Stimulated activated CD4-positive, alpha-beta T cell treated with anti-CD3 and anti-CD28 coated beads, TNF-alpha, amount 100 ng/mL, for 4 hours (primary cell): ENCODE results near the gene PCDH1.

ENCODE experiments used
- DNase-seq, 3 experiments: peaks; one replicate each; pipeline ENCODE4 v3.0.0-alpha.2; 2020; ENCODE audit warnings: low read depth in 3 of 3

Gene PCDH1

DNA sequence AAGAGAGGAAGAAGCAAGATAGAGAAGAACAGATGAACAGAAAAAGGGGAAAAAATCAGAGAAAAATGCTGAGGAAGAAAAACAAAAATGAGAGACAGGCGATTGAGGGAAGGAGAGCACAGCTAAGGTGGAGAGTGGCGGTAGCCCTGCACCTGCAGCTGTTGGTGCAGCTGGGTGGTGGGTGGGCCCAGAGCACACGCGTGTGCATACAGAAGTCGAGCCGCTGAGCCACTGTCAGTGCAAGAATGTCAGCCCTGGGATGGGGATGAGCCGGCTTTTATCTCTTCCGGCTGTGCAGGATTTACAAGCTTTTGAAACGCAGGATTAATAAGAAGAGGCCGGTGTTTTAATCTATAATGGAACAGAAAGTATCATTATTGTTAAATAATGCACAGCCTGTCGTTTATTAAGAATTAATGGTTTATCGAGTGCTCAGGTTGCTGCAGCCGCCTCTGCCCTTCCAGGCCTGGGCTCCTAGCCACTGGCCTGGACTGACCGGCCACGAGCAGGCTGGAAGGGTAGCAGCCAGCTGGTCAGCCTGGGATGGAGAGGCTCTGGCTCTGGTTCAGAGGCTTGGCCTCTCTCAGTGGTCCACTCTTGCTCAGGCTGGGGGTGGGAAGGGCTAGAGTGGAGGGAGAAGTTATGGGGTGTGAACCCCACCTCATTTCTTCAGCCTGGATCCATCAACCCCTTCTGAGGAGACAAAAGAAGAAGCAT lies 68.7 kb downstream of the PCDH1 start:
- DNase-seq, result no peak

GRCh38 chr5:141808857-141809256 lies 69.4 kb downstream of the PCDH1 start:
- DNase-seq, result no peak

GRCh38 chr5:141807732-141808131 lies 70.5 kb downstream of the PCDH1 start:
- no peak for DNase-seq

GRCh38 chr5:141807329-141807728 lies 70.9 kb downstream of the PCDH1 start:
- no peak for DNase-seq

DNA sequence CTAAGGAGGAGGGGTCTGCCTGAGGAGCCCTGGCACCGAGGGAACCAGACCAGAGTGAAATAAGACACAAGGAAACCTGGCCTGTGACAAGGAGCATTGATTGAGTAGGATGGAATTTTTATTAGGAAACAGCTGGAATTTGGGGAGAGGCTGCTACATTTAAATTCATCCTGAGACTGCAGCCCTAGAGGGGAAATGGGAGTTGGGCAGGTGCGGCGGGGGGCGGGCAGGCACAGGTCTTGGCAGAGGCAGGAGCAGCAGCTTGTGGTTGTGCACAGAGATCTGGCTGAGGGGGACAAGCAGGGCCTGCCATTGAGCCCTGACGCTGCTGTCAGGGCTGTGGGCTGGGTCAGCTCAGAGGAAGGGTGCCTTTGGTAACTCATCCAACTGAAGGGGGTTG lies 71.6 kb downstream of the PCDH1 start:
- DNase-seq, result no peak

- no peak for DNase-seq
Measured at GRCh38 chr5:141805874-141806595, 72.2 kb downstream of the PCDH1 start.

DNA sequence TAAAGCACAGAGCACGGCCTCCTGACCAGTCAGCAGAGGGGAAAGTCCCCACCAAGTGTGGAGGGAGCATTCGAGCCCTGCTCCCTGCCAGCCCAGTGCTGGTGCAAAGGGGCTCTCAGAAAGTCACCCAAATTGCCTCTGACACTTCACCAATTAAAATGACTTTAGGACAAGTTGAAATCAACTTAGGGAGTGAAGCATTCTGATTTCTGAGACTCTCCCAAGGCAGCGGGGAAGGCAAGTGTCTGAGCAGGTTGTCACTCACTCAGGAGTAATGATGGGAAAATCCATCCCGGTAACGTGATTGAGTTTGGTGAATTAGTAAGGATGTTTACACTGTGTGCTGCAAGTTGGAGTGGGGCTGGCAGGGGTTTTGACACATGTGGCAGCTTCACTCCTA lies 73.7 kb downstream of the PCDH1 start:
- no peak for DNase-seq
